HCT116 (cell line): Measurements from ENCODE around the gene CACNA1C. TPM values are rescaled to one million over a fixed set of nuclear protein-coding genes. Genes with fewer than 3 reads are reported as not detected.

Source experiments
- ATAC-seq: fragments of 200-7000 bp; cut with Tn5 transposase; 2 replicates; pipeline ENCODE4 v1.9.1; 2020; ENCODE audit warnings: mild to moderate bottlenecking, moderate library complexity
- BruUV-seq: library from RNA; stranded (reverse); fragments of 400-500 nt; replicated peaks from 2 replicates; lab custom pipeline; 2021; lab: Mats Ljungman, UMichigan
- CTCF ChIA-PET: fragments of 300-600 bp; sonication (Branson Sonifier 250); formaldehyde crosslinking; loops from one replicate; lab custom pipeline; 2021; ENCODE audit warnings: antibody characterized with exemption; lab: Charles Lee
- POLR2A ChIA-PET: fragments of 300-600, 350-600 bp; sonication (Branson Sonifier 250); formaldehyde crosslinking; loops from one replicate; lab custom pipeline; 2021; ENCODE audit warnings: antibody characterized with exemption; lab: Charles Lee
- RAD21 ChIA-PET, 2 experiments: fragments of 300-600 bp; sonication (Branson Sonifier 250); formaldehyde crosslinking; loops; one replicate each; lab custom pipeline; 2023; ENCODE audit warnings: low total read pairs in 2 of 2; ENCODE audit not compliant: uncharacterized antibody in 2 of 2, unreplicated experiment in 2 of 2, low non-redundant PET in 1 of 2; lab: Charles Lee
- DNase-seq: peaks from one replicate; pipeline ENCODE4 v3.0.0-alpha.2; 2010; ENCODE audit warnings: low read depth, low spot score
- H2AFZ ChIP-seq: fragments of 200-600 bp; shearing (Covaris generic), sonication (generic); 2 replicates; pipeline ENCODE4 v1.6.1; 2017; ENCODE audit warnings: low read depth, mixed run types, mixed read lengths, antibody characterized with exemption, low read length; ENCODE audit not compliant: poor library complexity, severe bottlenecking
- H3K27ac ChIP-seq: 2 replicates; pipeline ENCODE4 v1.5.1; 2012; ENCODE audit warnings: low read depth, low read length
- H3K27me3 ChIP-seq: fragments of 200-600 bp; sonication (generic); 2 replicates; pipeline ENCODE4 v1.6.1; 2016; ENCODE audit warnings: mixed run types, low read length, mixed read lengths; ENCODE audit not compliant: insufficient read depth
- H3K36me3 ChIP-seq, 2 experiments: fragments of 200-500 bp in 1 of 2; fragments of 200-600 bp in 1 of 2; sonication (Bioruptor generic) in 1 of 2; sonication (generic) in 1 of 2; 2 replicates each; pipeline versions ENCODE4 v1.5.1 to v1.6.1; 2014 to 2016; ENCODE audit warnings: low read length in 2 of 2, inconsistent platforms in 1 of 2, mixed read lengths in 1 of 2, mixed run types in 1 of 2; ENCODE audit not compliant: insufficient read depth in 2 of 2, control insufficient read depth in 1 of 2
- H3K4me1 ChIP-seq, 2 experiments: fragments of 200-600 bp in 1 of 2; sonication (generic) in 1 of 2; 2 replicates each; pipeline versions ENCODE4 v1.5.1 to v1.6.1; 2012 to 2017; ENCODE audit warnings: low read length in 2 of 2, inconsistent platforms in 1 of 2, mild to moderate bottlenecking in 1 of 2, mixed read lengths in 1 of 2, mixed run types in 1 of 2, moderate library complexity in 1 of 2; ENCODE audit not compliant: insufficient read depth in 2 of 2, control insufficient read depth in 1 of 2
- H3K4me2 ChIP-seq: fragments of 200-600 bp; sonication (generic); 2 replicates; pipeline ENCODE4 v1.6.1; 2017; ENCODE audit warnings: mixed run types, low read length, mixed read lengths
- H3K4me3 ChIP-seq, 2 experiments: fragments of 200-600 bp in 1 of 2; sonication (generic) in 1 of 2; replicated peaks in 1 of 2; 2 replicates each; pipeline ENCODE4 v1.5.1; 2011 to 2016; ENCODE audit warnings: low read length in 2 of 2, control low read depth in 1 of 2, low read depth in 1 of 2, mild to moderate bottlenecking in 1 of 2, mixed read lengths in 1 of 2, mixed run types in 1 of 2
- H3K79me2 ChIP-seq: fragments of 200-600 bp; sonication (generic); 2 replicates; pipeline ENCODE4 v1.6.1; 2017; ENCODE audit warnings: mild to moderate bottlenecking, mixed run types, low read length, moderate library complexity, mixed read lengths; ENCODE audit not compliant: insufficient read depth
- H3K9ac ChIP-seq: fragments of 200-600 bp; sonication (generic); 2 replicates; pipeline ENCODE4 v1.6.1; 2016; ENCODE audit warnings: low read length, mixed read lengths
- H3K9me2 ChIP-seq: fragments of 200-600 bp; sonication (generic), shearing (Covaris generic); 2 replicates; pipeline ENCODE4 v1.6.1; 2017; ENCODE audit warnings: mixed run types, mild to moderate bottlenecking, moderate library complexity; ENCODE audit not compliant: insufficient read depth
- H3K9me3 ChIP-seq, 2 experiments: fragments of 200-500 bp in 1 of 2; fragments of 200-600 bp in 1 of 2; sonication (Bioruptor generic) in 1 of 2; sonication (generic) in 1 of 2; 2 replicates each; pipeline ENCODE4 v1.6.1; 2014 to 2017; ENCODE audit warnings: low read length in 2 of 2, mixed read lengths in 2 of 2, inconsistent platforms in 1 of 2, low read depth in 1 of 2, mild to moderate bottlenecking in 1 of 2, mixed run types in 1 of 2, moderate library complexity in 1 of 2; ENCODE audit not compliant: control insufficient read depth in 1 of 2, insufficient read depth in 1 of 2
- H4K20me1 ChIP-seq: fragments of 200-600 bp; sonication (generic), shearing (Covaris generic); 2 replicates; pipeline ENCODE4 v1.6.1; 2017; ENCODE audit warnings: mixed run types, mild to moderate bottlenecking, moderate library complexity; ENCODE audit not compliant: insufficient read depth
- ATF3 ChIP-seq: IDR thresholded peaks from 2 replicates; pipeline ENCODE4 v1.6.1; 2012
- CEBPB ChIP-seq: IDR thresholded peaks from 2 replicates; pipeline ENCODE4 v1.6.1; 2012; ENCODE audit warnings: low read depth
- CTCF ChIP-seq, 3 experiments: fragments of 200-600 bp in 1 of 3; sonication (generic) in 1 of 3; IDR thresholded peaks in 2 of 3; conservative IDR thresholded peaks in 1 of 3; 2 replicates each; pipeline ENCODE4 v1.5.1; 2012 to 2017; ENCODE audit warnings: low read depth in 2 of 3, low read length in 2 of 3, antibody characterized with exemption in 1 of 3, borderline replicate concordance in 1 of 3, control low read depth in 1 of 3, mild to moderate bottlenecking in 1 of 3, mixed read lengths in 1 of 3, mixed run types in 1 of 3, moderate library complexity in 1 of 3; ENCODE audit not compliant: insufficient read depth in 1 of 3
- EZH2 ChIP-seq: fragments of 200-600 bp; sonication (generic); IDR thresholded peaks from 2 replicates; pipeline ENCODE4 v1.6.1; 2017; ENCODE audit warnings: antibody characterized with exemption, mixed run types
- FOSL1 ChIP-seq: IDR thresholded peaks from 2 replicates; pipeline ENCODE4 v1.6.1; 2012; ENCODE audit warnings: low read depth
- POLR2A ChIP-seq: IDR thresholded peaks from 2 replicates; pipeline ENCODE4 v1.7.0; 2011; ENCODE audit warnings: borderline replicate concordance; ENCODE audit not compliant: insufficient read depth, insufficient read length; ENCODE audit errors: extremely low read depth
- POLR2AphosphoS5 ChIP-seq: IDR thresholded peaks from 2 replicates; pipeline ENCODE4 v1.6.1; 2011; ENCODE audit warnings: mild to moderate bottlenecking, low read depth, low read length, moderate library complexity
- REST ChIP-seq: IDR thresholded peaks from 2 replicates; pipeline ENCODE4 v1.6.1; 2012; ENCODE audit warnings: low read depth
- SIN3A ChIP-seq: IDR thresholded peaks from 2 replicates; pipeline ENCODE4 v1.6.1; 2012; ENCODE audit warnings: low read depth
- TCF7L2 ChIP-seq: IDR thresholded peaks from 2 replicates; pipeline ENCODE4 v1.7.0; 2011; ENCODE audit warnings: borderline replicate concordance, inconsistent platforms; ENCODE audit not compliant: insufficient read depth, insufficient read length; ENCODE audit errors: extremely low read depth
- YY1 ChIP-seq: IDR thresholded peaks from 2 replicates; pipeline ENCODE4 v1.6.1; 2011; ENCODE audit warnings: low read length, low read depth, moderate library complexity, mild to moderate bottlenecking; ENCODE audit not compliant: insufficient replicate concordance; ENCODE audit errors: extremely low read depth
- ZBTB33 ChIP-seq: IDR thresholded peaks from 2 replicates; pipeline ENCODE4 v1.6.1; 2011; ENCODE audit warnings: mild to moderate bottlenecking, low read length, moderate library complexity; ENCODE audit not compliant: insufficient replicate concordance; ENCODE audit errors: extremely low read depth
- intact Hi-C: fragments of 100-400 bp; cut with micrococcal nuclease; formaldehyde crosslinking; loops from 2 replicates; pipeline ENCODE4 v1.10.0; 2022
- total RNA-seq: library from RNA; stranded (reverse); gene quantifications from one replicate; pipeline ENCODE4 v1.2.1, GENCODE V29; 2021; ENCODE audit not compliant: unreplicated experiment

The CACNA1C gene
- total RNA-seq, 1 experiment from 2014 or later, result 0.05 TPM

- no peaks in the 10 kb centered on the region for H3K79me2 ChIP-seq
These were observed 66.5 kb downstream of the CACNA1C start for GRCh38 chr12:2119266-2119665.

GRCh38 chr12:2120982-2121758, 68.4 kb downstream of the CACNA1C start:
- no TSS peak for BruUV-seq
- POLR2A ChIA-PET, result no interaction called here
- H3K27ac ChIP-seq, result no peak overlapping the region
- H3K9ac ChIP-seq, result no peak overlapping the region
- H3K4me2 ChIP-seq, result no peak overlapping the region
- no peaks in the 10 kb centered on the region for H3K36me3 ChIP-seq
- intact Hi-C loops, result no loop called here
- DNase-seq (no peak), ATAC-seq (no peak)
- H2AFZ ChIP-seq, result no peak overlapping the region
- H4K20me1 ChIP-seq, result no peaks in the 10 kb centered on the region
- H3K9me3 ChIP-seq, result no peaks in the 10 kb centered on the region
- H3K27me3 ChIP-seq, result peaks cover 5% of the 10 kb centered on the region; the same call in 1 of the 2 replicates
- RAD21 ChIA-PET, result no interaction called here
- no peak overlapping the region for H3K4me3 ChIP-seq
- H3K9me2 ChIP-seq, result no peaks in the 10 kb centered on the region
- CTCF ChIA-PET, result no interaction called here
- no peaks in the 10 kb centered on the region for H3K79me2 ChIP-seq
- no peaks in the 10 kb centered on the region for H3K4me1 ChIP-seq
- TF ChIP-seq REST (no peak), FOSL1 (no peak), ZBTB33 (no peak), TCF7L2 (no peak), SIN3A (no peak), POLR2A (no peak), ATF3 (no peak), CTCF (IDR thresholded peaks at IDR 0.05 in 2 of 3, conservative IDR thresholded peaks at IDR 0.05 in 1 of 3; ENCODE audit: borderline replicate concordance in 1 of 3, insufficient read depth in 1 of 3, low read depth in 2 of 3, low read length in 2 of 3) (no peak), CEBPB (no peak)

More at GRCh38 chr12:2119266-2119665, 66.5 kb downstream of the CACNA1C start:
- H3K4me2 ChIP-seq, result no peak overlapping the region
- intact Hi-C loops, result no loop called here
- H3K9me2 ChIP-seq, result no peaks in the 10 kb centered on the region
- peaks cover 3% of the 10 kb centered on the region; the same call in 1 of the 2 replicates for H3K27me3 ChIP-seq
- H4K20me1 ChIP-seq, result no peaks in the 10 kb centered on the region
- no peaks in the 10 kb centered on the region for H3K36me3 ChIP-seq
- no peaks in the 10 kb centered on the region for H3K4me1 ChIP-seq
- CTCF ChIA-PET, result no interaction called here
- no peak overlapping the region for H3K9ac ChIP-seq
- POLR2A ChIA-PET, result no interaction called here
- H3K27ac ChIP-seq, result no peak overlapping the region
- RAD21 ChIA-PET, result no interaction called here
- H3K9me3 ChIP-seq, result no peaks in the 10 kb centered on the region
- no peak overlapping the region for H2AFZ ChIP-seq
- DNase-seq, result no peak
- no peak overlapping the region for H3K4me3 ChIP-seq
- no peak for TF ChIP-seq EZH2
- TF ChIP-seq YY1, result no peak
- TF ChIP-seq FOSL1, result no peak
- TF ChIP-seq POLR2AphosphoS5, result no peak
- TF ChIP-seq, all 23 proteins: peak for 0
- ATAC-seq, result no peak
- BruUV-seq, result no TSS peak
